HCT116 (cell line): ENCODE data around the gene MYF5.

Source experiments
- CEBPB ChIP-seq: IDR thresholded peaks from 2 replicates; pipeline ENCODE4 v1.6.1; 2012; ENCODE audit warnings: low read depth
- EZH2 ChIP-seq: fragments of 200-600 bp; sonication (generic); IDR thresholded peaks from 2 replicates; pipeline ENCODE4 v1.6.1; 2017; ENCODE audit warnings: antibody characterized with exemption, mixed run types
- POLR2A ChIP-seq: IDR thresholded peaks from 2 replicates; pipeline ENCODE4 v1.7.0; 2011; ENCODE audit warnings: borderline replicate concordance; ENCODE audit not compliant: insufficient read depth, insufficient read length; ENCODE audit errors: extremely low read depth
- RAD21 ChIP-seq: IDR thresholded peaks from 2 replicates; pipeline ENCODE4 v1.6.1; 2012; ENCODE audit warnings: low read depth, mild to moderate bottlenecking
- REST ChIP-seq: IDR thresholded peaks from 2 replicates; pipeline ENCODE4 v1.6.1; 2012; ENCODE audit warnings: low read depth
- SIN3A ChIP-seq: IDR thresholded peaks from 2 replicates; pipeline ENCODE4 v1.6.1; 2012; ENCODE audit warnings: low read depth
- SP1 ChIP-seq: IDR thresholded peaks from 2 replicates; pipeline ENCODE4 v1.6.1; 2012; ENCODE audit warnings: low read depth
- SRF ChIP-seq: IDR thresholded peaks from 2 replicates; pipeline ENCODE4 v1.6.1; 2012; ENCODE audit warnings: low read depth
- TCF7L2 ChIP-seq: IDR thresholded peaks from 2 replicates; pipeline ENCODE4 v1.7.0; 2011; ENCODE audit warnings: borderline replicate concordance, inconsistent platforms; ENCODE audit not compliant: insufficient read depth, insufficient read length; ENCODE audit errors: extremely low read depth
- YY1 ChIP-seq: IDR thresholded peaks from 2 replicates; pipeline ENCODE4 v1.6.1; 2011; ENCODE audit warnings: low read length, low read depth, moderate library complexity, mild to moderate bottlenecking; ENCODE audit not compliant: insufficient replicate concordance; ENCODE audit errors: extremely low read depth
- TF ChIP-seq, protein P1 (sequence below), 3 experiments: fragments of 200-600 bp in 1 of 3; sonication (generic) in 1 of 3; IDR thresholded peaks in 2 of 3; conservative IDR thresholded peaks in 1 of 3; 2 replicates each; pipeline ENCODE4 v1.5.1; 2012 to 2017; ENCODE audit warnings: low read depth in 2 of 3, low read length in 2 of 3, antibody characterized with exemption in 1 of 3, borderline replicate concordance in 1 of 3, control low read depth in 1 of 3, mild to moderate bottlenecking in 1 of 3, mixed read lengths in 1 of 3, mixed run types in 1 of 3, moderate library complexity in 1 of 3; ENCODE audit not compliant: insufficient read depth in 1 of 3
- TF ChIP-seq, protein P2 (sequence below): IDR thresholded peaks from 2 replicates; pipeline ENCODE4 v1.6.1; 2012

DNA sequence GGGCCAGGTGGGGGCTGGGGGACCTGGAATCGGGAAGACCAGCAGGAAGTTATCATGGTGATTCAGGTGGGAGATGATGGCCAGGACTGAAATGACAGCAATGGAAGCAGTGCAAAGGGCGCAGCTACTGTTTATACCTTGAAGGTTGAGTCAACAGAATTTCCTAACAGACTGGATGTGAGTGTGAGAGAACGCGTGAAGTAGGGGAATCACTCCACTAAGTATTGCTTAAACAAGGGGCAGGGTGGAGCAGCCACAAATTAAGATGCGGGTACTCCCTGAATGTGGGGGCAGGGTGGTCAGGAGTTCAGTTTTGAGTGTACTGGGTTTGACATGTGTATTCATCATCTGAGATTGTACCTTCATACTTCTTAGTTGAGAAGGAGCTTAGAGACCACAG is 45.1 kb downstream of the MYF5 start:
- TF ChIP-seq POLR2A (no peak), SP1 (no peak), REST (no peak), CEBPB (no peak), SIN3A (no peak), RAD21 (no peak), SRF (no peak), YY1 (no peak), EZH2 (no peak), TCF7L2 (no peak)
- TF ChIP-seq, protein P1, sequence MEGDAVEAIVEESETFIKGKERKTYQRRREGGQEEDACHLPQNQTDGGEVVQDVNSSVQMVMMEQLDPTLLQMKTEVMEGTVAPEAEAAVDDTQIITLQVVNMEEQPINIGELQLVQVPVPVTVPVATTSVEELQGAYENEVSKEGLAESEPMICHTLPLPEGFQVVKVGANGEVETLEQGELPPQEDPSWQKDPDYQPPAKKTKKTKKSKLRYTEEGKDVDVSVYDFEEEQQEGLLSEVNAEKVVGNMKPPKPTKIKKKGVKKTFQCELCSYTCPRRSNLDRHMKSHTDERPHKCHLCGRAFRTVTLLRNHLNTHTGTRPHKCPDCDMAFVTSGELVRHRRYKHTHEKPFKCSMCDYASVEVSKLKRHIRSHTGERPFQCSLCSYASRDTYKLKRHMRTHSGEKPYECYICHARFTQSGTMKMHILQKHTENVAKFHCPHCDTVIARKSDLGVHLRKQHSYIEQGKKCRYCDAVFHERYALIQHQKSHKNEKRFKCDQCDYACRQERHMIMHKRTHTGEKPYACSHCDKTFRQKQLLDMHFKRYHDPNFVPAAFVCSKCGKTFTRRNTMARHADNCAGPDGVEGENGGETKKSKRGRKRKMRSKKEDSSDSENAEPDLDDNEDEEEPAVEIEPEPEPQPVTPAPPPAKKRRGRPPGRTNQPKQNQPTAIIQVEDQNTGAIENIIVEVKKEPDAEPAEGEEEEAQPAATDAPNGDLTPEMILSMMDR (IDR thresholded peaks at IDR 0.05 in 2 of 3, conservative IDR thresholded peaks at IDR 0.05 in 1 of 3; ENCODE audit: borderline replicate concordance in 1 of 3, insufficient read depth in 1 of 3, low read depth in 2 of 3, low read length in 2 of 3) = no peak
- TF ChIP-seq, protein P2, sequence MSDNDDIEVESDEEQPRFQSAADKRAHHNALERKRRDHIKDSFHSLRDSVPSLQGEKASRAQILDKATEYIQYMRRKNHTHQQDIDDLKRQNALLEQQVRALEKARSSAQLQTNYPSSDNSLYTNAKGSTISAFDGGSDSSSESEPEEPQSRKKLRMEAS = no peak
